ENCODE results near the gene PDE4D.

The PDE4D gene

GRCh38 chr5:59212596-59212995 lies 680.9 kb downstream of the PDE4D start:
- Mint-ChIP-seq H3K4me3 (no peak overlapping the region), H3K4me1 (ENCODE audit: low read depth) (no peaks in the 10 kb centered on the region), H3K9me3 (no peaks in the 10 kb centered on the region), H3K27ac (no peak overlapping the region), H3K36me3 (ENCODE audit: low read depth) (no peaks in the 10 kb centered on the region), H3K27me3 (no peaks in the 10 kb centered on the region)
- intact Hi-C loops (cut with micrococcal nuclease): no loop called here

- Mint-ChIP-seq H3K27ac (no peak overlapping the region), H3K4me1 (ENCODE audit: low read depth) (no peaks in the 10 kb centered on the region), H3K4me3 (no peak overlapping the region), H3K36me3 (ENCODE audit: low read depth) (no peaks in the 10 kb centered on the region), H3K27me3 (no peaks in the 10 kb centered on the region), H3K9me3 (no peaks in the 10 kb centered on the region)
- intact Hi-C loops (cut with micrococcal nuclease): no loop called here
These were observed 683.7 kb downstream of the PDE4D start for GRCh38 chr5:59209758-59210359.

DNA sequence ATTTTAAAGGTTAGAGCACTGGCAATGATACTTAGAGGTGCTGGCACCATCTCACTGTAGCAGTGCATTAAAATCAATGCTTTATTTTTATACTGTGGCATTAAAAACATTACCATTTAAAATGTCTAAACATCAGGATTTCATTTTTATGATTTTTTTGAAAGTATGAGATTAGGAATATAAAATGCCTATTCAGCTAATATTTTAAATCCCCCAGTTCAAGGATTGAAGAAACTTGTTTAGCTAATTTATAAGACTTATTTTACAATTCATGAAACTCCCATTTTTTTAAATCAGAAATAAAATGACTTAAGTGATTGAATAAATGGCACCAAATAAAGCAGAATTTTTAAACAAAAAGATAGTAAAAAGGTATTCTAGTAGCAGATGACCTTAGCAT lies 685.1 kb downstream of the PDE4D start:
- Mint-ChIP-seq H3K9me3 (no peaks in the 10 kb centered on the region), H3K4me3 (no peak overlapping the region), H3K36me3 (ENCODE audit: low read depth) (no peaks in the 10 kb centered on the region), H3K4me1 (ENCODE audit: low read depth) (no peaks in the 10 kb centered on the region), H3K27me3 (no peaks in the 10 kb centered on the region), H3K27ac (no peak overlapping the region)
- intact Hi-C loops (cut with micrococcal nuclease): no loop called here

GRCh38 chr5:59207401-59207800 lies 686.1 kb downstream of the PDE4D start:
- Mint-ChIP-seq H3K27me3 (no peaks in the 10 kb centered on the region), H3K9me3 (no peaks in the 10 kb centered on the region), H3K36me3 (ENCODE audit: low read depth) (no peaks in the 10 kb centered on the region), H3K4me1 (ENCODE audit: low read depth) (no peaks in the 10 kb centered on the region), H3K4me3 (no peak overlapping the region), H3K27ac (no peak overlapping the region)
- intact Hi-C loops (cut with micrococcal nuclease): no loop called here

- Mint-ChIP-seq H3K4me3 (no peak overlapping the region), H3K9me3 (no peaks in the 10 kb centered on the region), H3K27me3 (no peaks in the 10 kb centered on the region), H3K36me3 (ENCODE audit: low read depth) (no peaks in the 10 kb centered on the region), H3K27ac (no peak overlapping the region), H3K4me1 (ENCODE audit: low read depth) (no peaks in the 10 kb centered on the region)
- intact Hi-C loops (cut with micrococcal nuclease): no loop called here
These were observed 687.4 kb downstream of the PDE4D start for GRCh38 chr5:59206132-59206581.

DNA sequence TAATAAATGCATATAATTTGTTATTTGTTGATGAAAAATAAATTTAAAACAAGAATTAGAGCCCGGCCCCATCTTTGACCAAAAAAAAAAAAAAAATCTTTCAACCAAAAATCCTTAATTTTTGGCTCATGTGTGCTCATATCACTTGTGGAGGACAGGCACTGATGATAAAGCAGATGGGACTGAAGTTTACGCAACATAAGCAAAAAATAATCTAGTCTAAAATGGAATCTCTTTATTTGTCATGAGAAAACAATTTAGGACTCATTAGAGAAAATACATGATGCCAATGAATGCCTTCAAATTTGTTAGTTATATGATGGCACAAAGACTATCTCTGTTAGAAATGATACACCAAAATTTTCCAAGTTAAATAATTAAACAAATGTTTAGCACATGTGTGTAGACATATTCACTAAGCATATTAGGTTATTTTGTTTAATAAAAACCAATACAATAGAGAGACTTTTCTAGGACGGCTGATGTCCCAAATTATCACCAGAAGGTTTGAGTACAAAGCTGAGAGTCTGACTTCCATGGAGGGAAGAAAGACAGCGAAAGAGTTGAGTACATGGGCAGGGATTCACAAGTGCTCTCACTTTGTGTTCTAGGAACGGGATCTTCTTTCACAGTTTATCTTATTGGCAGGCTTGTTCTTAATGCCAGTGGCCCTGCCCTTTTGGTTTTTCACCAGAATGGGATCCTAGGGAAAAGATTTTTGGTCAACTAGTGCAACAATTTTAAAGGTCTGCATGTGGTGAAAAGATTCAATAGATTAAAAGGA lies 689.2 kb downstream of the PDE4D start:
- Mint-ChIP-seq H3K27me3 (no peaks in the 10 kb centered on the region), H3K4me3 (no peak overlapping the region), H3K9me3 (no peaks in the 10 kb centered on the region), H3K36me3 (ENCODE audit: low read depth) (no peaks in the 10 kb centered on the region), H3K4me1 (ENCODE audit: low read depth) (no peaks in the 10 kb centered on the region), H3K27ac (no peak overlapping the region)
- intact Hi-C loops (cut with micrococcal nuclease): no loop called here

DNA sequence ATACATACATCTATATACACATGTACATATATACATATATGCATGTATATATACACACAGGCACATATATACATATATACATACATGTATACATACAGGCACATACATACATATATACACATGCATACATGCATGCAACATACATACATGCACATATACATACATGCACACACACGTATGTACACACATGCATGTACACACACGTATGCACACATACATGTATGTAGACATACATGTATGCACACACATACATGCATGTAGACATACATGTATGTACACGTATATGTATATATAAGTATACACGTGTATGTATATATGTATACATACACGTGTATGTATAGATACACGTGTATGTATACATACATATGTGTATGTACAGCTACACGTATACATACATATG lies 693.7 kb downstream of the PDE4D start:
- H3K4me1 Mint-ChIP-seq (ENCODE audit: low read depth): no peaks in the 10 kb centered on the region
- no peaks in the 10 kb centered on the region for H3K36me3 Mint-ChIP-seq (ENCODE audit: low read depth)
- no peak overlapping the region for H3K4me3 Mint-ChIP-seq
- no peak overlapping the region for H3K27ac Mint-ChIP-seq
- no peaks in the 10 kb centered on the region for H3K9me3 Mint-ChIP-seq
- no peaks in the 10 kb centered on the region for H3K27me3 Mint-ChIP-seq
- intact Hi-C loops (cut with micrococcal nuclease): no loop called here

GRCh38 chr5:59198832-59199231 lies 694.7 kb downstream of the PDE4D start:
- H3K9me3 Mint-ChIP-seq: no peaks in the 10 kb centered on the region

GRCh38 chr5:59198365-59198764 lies 695.2 kb downstream of the PDE4D start:
- Mint-ChIP-seq H3K9me3 (no peaks in the 10 kb centered on the region), H3K4me1 (ENCODE audit: low read depth) (peaks cover 8% of the 10 kb centered on the region), H3K27ac (no peak overlapping the region), H3K36me3 (ENCODE audit: low read depth) (no peaks in the 10 kb centered on the region), H3K27me3 (no peaks in the 10 kb centered on the region), H3K4me3 (no peak overlapping the region)
- intact Hi-C loops (cut with micrococcal nuclease): no loop called here

More at GRCh38 chr5:59198832-59199231, 694.7 kb downstream of the PDE4D start:
- H3K4me1 Mint-ChIP-seq (ENCODE audit: low read depth): peaks cover 8% of the 10 kb centered on the region
- H3K27ac Mint-ChIP-seq: no peak overlapping the region
- intact Hi-C loops (cut with micrococcal nuclease): no loop called here
- H3K36me3 Mint-ChIP-seq (ENCODE audit: low read depth): no peaks in the 10 kb centered on the region
- H3K4me3 Mint-ChIP-seq: no peak overlapping the region
- no peaks in the 10 kb centered on the region for H3K27me3 Mint-ChIP-seq

DNA sequence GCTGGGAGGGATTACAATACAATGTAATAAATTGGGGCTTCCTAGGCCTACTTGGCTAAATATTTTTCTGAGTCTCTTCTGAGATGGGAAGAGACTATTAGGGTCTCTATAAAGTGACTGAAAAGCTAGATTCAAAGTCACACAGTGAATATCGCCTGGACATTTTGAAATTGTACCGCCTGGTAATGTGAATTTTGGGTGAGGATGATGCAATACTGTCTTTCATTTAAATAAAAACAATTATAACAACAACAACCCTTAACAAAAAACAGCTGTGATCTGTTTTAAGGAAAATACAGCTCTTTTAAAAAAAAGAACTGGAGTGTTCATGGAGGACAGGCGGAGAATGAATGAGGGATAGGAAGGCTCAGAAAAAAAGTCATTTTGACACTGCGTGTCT lies 695.6 kb downstream of the PDE4D start:
- no peak overlapping the region for H3K4me3 Mint-ChIP-seq
- H3K27ac Mint-ChIP-seq: no peak overlapping the region
- H3K9me3 Mint-ChIP-seq: no peaks in the 10 kb centered on the region
- intact Hi-C loops (cut with micrococcal nuclease): no loop called here
- H3K27me3 Mint-ChIP-seq: no peaks in the 10 kb centered on the region
- peaks cover 8% of the 10 kb centered on the region for H3K4me1 Mint-ChIP-seq (ENCODE audit: low read depth)
- no peaks in the 10 kb centered on the region for H3K36me3 Mint-ChIP-seq (ENCODE audit: low read depth)

GRCh38 chr5:59193616-59194319 lies 699.8 kb downstream of the PDE4D start:
- H3K4me1 Mint-ChIP-seq (ENCODE audit: low read depth): peaks cover 8% of the 10 kb centered on the region
- no peak overlapping the region for H3K27ac Mint-ChIP-seq
- H3K4me3 Mint-ChIP-seq: no peak overlapping the region
- no peaks in the 10 kb centered on the region for H3K36me3 Mint-ChIP-seq (ENCODE audit: low read depth)
- intact Hi-C loops (cut with micrococcal nuclease): no loop called here
- H3K27me3 Mint-ChIP-seq: peaks cover 2% of the 10 kb centered on the region
- H3K9me3 Mint-ChIP-seq: no peaks in the 10 kb centered on the region

DNA sequence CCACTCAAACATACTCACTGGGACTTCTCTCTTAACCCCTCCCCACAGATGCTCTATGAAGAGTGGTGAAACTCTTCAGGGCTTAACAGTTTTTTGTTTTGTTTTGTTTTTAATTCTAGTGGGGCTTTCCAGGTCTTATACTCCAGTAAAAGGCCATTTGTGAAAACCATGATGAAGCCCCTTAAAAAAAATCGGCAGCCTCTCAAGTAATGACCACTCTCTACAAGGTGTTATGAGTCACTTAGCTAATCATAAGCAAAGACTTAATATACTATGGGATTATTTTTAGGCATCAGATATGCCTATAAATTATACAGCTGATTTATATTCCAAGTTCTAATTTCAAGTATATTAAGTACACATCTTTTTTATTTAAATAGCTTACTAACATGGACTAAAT lies 702.8 kb downstream of the PDE4D start:
- H3K9me3 Mint-ChIP-seq: no peaks in the 10 kb centered on the region
- peaks cover 2% of the 10 kb centered on the region for H3K27me3 Mint-ChIP-seq
- H3K4me1 Mint-ChIP-seq (ENCODE audit: low read depth): peaks cover 8% of the 10 kb centered on the region
- intact Hi-C loops (cut with micrococcal nuclease): no loop called here
- H3K36me3 Mint-ChIP-seq (ENCODE audit: low read depth): no peaks in the 10 kb centered on the region
- H3K4me3 Mint-ChIP-seq: no peak overlapping the region
- H3K27ac Mint-ChIP-seq: no peak overlapping the region

- Mint-ChIP-seq H3K27me3 (peaks cover 2% of the 10 kb centered on the region), H3K4me3 (no peak overlapping the region), H3K4me1 (ENCODE audit: low read depth) (peaks cover 8% of the 10 kb centered on the region), H3K9me3 (no peaks in the 10 kb centered on the region), H3K36me3 (ENCODE audit: low read depth) (no peaks in the 10 kb centered on the region), H3K27ac (no peak overlapping the region)
- intact Hi-C loops (cut with micrococcal nuclease): loop anchor here (2.0 kb wide), 2 partner anchors 483 to 611 kb away; no protein-coding TSS in a partner anchor
These were observed 703.9 kb downstream of the PDE4D start for GRCh38 chr5:59189472-59190244.

All from dendritic cell treated with granulocyte-macrophage colony-stimulating factor and Interleukin-4, amounts not matched to agents 40 ng/mL and 50 ng/mL, for 4 days (primary cell).